ENCODE measurements around the gene RIMS3. TPM values are rescaled to one million over a fixed set of nuclear protein-coding genes. Genes with fewer than 3 reads are reported as not detected.

Gene RIMS3
- total RNA-seq, 1 experiment from 2014 or later: 19.8 TPM

DNA sequence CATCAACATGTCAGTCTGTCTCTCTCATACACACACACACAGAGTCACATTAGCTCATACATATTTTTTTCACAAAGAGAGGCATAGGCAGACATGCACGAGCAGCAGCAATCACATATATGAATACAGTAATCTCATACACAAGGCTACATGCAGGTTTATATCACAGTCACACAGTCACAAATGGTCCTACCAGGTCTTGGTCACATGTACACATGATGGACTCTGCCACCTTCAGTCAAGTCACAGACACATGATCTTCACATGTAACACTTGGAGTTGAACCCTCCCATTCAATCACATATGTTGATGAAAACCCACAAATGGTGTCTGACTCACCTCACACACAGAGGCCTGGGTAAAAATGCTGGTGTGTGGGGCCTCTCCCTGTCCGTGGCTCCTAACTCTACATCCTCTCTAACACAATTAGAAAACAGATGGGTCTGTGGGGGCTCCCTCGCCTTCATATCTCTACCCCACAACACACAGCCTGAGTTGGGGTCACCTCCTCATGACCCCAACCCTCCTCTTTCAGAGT is 27.9 kb downstream of the RIMS3 start:
- TF ChIP-seq, protein P1, sequence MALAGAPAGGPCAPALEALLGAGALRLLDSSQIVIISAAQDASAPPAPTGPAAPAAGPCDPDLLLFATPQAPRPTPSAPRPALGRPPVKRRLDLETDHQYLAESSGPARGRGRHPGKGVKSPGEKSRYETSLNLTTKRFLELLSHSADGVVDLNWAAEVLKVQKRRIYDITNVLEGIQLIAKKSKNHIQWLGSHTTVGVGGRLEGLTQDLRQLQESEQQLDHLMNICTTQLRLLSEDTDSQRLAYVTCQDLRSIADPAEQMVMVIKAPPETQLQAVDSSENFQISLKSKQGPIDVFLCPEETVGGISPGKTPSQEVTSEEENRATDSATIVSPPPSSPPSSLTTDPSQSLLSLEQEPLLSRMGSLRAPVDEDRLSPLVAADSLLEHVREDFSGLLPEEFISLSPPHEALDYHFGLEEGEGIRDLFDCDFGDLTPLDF (CRISPR knock-in tag; IDR thresholded peaks at IDR 0.05): no peak
- TF ChIP-seq ATF1 (CRISPR knock-in tag; IDR thresholded peaks at IDR 0.05) (no peak), SMAD4 (CRISPR knock-in tag; IDR thresholded peaks at IDR 0.05) (no peak), ZBTB21 (CRISPR knock-in tag; IDR thresholded peaks at IDR 0.05; ENCODE audit: borderline replicate concordance) (no peak), ZNF396 (CRISPR knock-in tag; IDR thresholded peaks at IDR 0.05; ENCODE audit: borderline replicate concordance) (no peak)
- TF ChIP-seq, protein P2, sequence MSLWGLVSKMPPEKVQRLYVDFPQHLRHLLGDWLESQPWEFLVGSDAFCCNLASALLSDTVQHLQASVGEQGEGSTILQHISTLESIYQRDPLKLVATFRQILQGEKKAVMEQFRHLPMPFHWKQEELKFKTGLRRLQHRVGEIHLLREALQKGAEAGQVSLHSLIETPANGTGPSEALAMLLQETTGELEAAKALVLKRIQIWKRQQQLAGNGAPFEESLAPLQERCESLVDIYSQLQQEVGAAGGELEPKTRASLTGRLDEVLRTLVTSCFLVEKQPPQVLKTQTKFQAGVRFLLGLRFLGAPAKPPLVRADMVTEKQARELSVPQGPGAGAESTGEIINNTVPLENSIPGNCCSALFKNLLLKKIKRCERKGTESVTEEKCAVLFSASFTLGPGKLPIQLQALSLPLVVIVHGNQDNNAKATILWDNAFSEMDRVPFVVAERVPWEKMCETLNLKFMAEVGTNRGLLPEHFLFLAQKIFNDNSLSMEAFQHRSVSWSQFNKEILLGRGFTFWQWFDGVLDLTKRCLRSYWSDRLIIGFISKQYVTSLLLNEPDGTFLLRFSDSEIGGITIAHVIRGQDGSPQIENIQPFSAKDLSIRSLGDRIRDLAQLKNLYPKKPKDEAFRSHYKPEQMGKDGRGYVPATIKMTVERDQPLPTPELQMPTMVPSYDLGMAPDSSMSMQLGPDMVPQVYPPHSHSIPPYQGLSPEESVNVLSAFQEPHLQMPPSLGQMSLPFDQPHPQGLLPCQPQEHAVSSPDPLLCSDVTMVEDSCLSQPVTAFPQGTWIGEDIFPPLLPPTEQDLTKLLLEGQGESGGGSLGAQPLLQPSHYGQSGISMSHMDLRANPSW (CRISPR knock-in tag; conservative IDR thresholded peaks at IDR 0.05; ENCODE audit: low read depth): no peak
- TF ChIP-seq, protein P3, sequence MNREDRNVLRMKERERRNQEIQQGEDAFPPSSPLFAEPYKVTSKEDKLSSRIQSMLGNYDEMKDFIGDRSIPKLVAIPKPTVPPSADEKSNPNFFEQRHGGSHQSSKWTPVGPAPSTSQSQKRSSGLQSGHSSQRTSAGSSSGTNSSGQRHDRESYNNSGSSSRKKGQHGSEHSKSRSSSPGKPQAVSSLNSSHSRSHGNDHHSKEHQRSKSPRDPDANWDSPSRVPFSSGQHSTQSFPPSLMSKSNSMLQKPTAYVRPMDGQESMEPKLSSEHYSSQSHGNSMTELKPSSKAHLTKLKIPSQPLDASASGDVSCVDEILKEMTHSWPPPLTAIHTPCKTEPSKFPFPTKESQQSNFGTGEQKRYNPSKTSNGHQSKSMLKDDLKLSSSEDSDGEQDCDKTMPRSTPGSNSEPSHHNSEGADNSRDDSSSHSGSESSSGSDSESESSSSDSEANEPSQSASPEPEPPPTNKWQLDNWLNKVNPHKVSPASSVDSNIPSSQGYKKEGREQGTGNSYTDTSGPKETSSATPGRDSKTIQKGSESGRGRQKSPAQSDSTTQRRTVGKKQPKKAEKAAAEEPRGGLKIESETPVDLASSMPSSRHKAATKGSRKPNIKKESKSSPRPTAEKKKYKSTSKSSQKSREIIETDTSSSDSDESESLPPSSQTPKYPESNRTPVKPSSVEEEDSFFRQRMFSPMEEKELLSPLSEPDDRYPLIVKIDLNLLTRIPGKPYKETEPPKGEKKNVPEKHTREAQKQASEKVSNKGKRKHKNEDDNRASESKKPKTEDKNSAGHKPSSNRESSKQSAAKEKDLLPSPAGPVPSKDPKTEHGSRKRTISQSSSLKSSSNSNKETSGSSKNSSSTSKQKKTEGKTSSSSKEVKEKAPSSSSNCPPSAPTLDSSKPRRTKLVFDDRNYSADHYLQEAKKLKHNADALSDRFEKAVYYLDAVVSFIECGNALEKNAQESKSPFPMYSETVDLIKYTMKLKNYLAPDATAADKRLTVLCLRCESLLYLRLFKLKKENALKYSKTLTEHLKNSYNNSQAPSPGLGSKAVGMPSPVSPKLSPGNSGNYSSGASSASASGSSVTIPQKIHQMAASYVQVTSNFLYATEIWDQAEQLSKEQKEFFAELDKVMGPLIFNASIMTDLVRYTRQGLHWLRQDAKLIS (CRISPR knock-in tag; IDR thresholded peaks at IDR 0.05; ENCODE audit: borderline replicate concordance): no peak
- no peaks in the 10 kb centered on the region for H3K36me3 Mint-ChIP-seq
- no peak overlapping the region for H3K4me3 Mint-ChIP-seq
- H3K4me1 Mint-ChIP-seq: no peaks in the 10 kb centered on the region
- no peaks in the 10 kb centered on the region for H3K27me3 Mint-ChIP-seq (ENCODE audit: low read depth)
- H3K9me3 Mint-ChIP-seq: no peaks in the 10 kb centered on the region
- ATAC-seq (no peak), DNase-seq (ENCODE audit: low spot score) (no peak)
- POLR2A ChIA-PET: no interaction called here
- no peak overlapping the region for H3K27ac Mint-ChIP-seq
- CTCF ChIA-PET: interaction anchor here (1.4 to 1.6 kb wide), 2 partner anchors 12 to 27 kb away, joined by 4 to 5 read pairs; partner anchors contain the start of gene RIMS3

DNA sequence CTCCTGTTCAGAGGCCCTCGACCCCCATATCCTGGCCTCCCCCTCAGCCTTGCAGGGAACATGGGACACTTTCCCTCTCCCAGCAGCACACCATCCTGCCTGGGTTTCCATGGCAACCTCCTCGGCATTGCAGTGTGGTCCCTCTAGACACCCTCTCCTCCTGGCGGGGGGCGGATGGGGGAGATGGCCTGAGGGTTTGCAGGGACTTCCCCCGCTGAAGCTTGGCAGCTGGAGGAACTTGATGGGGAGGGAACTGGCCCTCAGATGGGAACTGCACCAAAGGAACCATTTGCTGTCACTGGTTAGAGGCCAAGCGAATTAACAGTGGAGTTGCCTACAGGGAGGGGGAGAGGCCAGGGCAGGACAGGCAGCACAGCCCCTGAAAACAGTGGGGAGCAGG is 28.7 kb downstream of the RIMS3 start:
- H3K27ac Mint-ChIP-seq: no peak overlapping the region
- H3K4me1 Mint-ChIP-seq: no peaks in the 10 kb centered on the region
- POLR2A ChIA-PET: interaction anchor here (0.6 kb wide), 1 partner anchor 22 kb away, joined by 9 read pairs; no protein-coding TSS in a partner anchor
- TF ChIP-seq, protein P4, sequence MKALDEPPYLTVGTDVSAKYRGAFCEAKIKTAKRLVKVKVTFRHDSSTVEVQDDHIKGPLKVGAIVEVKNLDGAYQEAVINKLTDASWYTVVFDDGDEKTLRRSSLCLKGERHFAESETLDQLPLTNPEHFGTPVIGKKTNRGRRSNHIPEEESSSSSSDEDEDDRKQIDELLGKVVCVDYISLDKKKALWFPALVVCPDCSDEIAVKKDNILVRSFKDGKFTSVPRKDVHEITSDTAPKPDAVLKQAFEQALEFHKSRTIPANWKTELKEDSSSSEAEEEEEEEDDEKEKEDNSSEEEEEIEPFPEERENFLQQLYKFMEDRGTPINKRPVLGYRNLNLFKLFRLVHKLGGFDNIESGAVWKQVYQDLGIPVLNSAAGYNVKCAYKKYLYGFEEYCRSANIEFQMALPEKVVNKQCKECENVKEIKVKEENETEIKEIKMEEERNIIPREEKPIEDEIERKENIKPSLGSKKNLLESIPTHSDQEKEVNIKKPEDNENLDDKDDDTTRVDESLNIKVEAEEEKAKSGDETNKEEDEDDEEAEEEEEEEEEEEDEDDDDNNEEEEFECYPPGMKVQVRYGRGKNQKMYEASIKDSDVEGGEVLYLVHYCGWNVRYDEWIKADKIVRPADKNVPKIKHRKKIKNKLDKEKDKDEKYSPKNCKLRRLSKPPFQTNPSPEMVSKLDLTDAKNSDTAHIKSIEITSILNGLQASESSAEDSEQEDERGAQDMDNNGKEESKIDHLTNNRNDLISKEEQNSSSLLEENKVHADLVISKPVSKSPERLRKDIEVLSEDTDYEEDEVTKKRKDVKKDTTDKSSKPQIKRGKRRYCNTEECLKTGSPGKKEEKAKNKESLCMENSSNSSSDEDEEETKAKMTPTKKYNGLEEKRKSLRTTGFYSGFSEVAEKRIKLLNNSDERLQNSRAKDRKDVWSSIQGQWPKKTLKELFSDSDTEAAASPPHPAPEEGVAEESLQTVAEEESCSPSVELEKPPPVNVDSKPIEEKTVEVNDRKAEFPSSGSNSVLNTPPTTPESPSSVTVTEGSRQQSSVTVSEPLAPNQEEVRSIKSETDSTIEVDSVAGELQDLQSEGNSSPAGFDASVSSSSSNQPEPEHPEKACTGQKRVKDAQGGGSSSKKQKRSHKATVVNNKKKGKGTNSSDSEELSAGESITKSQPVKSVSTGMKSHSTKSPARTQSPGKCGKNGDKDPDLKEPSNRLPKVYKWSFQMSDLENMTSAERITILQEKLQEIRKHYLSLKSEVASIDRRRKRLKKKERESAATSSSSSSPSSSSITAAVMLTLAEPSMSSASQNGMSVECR (CRISPR knock-in tag; IDR thresholded peaks at IDR 0.05; ENCODE audit: borderline replicate concordance): no peak
- no peak for TF ChIP-seq SP1 (CRISPR knock-in tag; conservative IDR thresholded peaks at IDR 0.05)
- TF ChIP-seq FOXK1 (CRISPR knock-in tag; IDR thresholded peaks at IDR 0.05): no peak
- no peak for TF ChIP-seq ZNF396 (CRISPR knock-in tag; IDR thresholded peaks at IDR 0.05; ENCODE audit: borderline replicate concordance)
- no peak for TF ChIP-seq NFYB (CRISPR knock-in tag; conservative IDR thresholded peaks at IDR 0.05; ENCODE audit: low read depth)
- TF ChIP-seq NR2C2 (CRISPR knock-in tag; IDR thresholded peaks at IDR 0.05): no peak
- TF ChIP-seq GRHL2 (CRISPR knock-in tag; IDR thresholded peaks at IDR 0.05; ENCODE audit: insufficient replicate concordance, severe bottlenecking): no peak
- TF ChIP-seq, protein P1 (CRISPR knock-in tag; IDR thresholded peaks at IDR 0.05): no peak
- H3K36me3 Mint-ChIP-seq: no peaks in the 10 kb centered on the region
- CTCF ChIA-PET: interaction anchor here (1.4 kb wide), 1 partner anchor 28 kb away, joined by 4 read pairs; the partner anchor contains the start of gene RIMS3
- DNase-seq (ENCODE audit: low spot score): no peak
- no peaks in the 10 kb centered on the region for H3K9me3 Mint-ChIP-seq
- no peaks in the 10 kb centered on the region for H3K27me3 Mint-ChIP-seq (ENCODE audit: low read depth)
- ATAC-seq: no peak
- no peak overlapping the region for H3K4me3 Mint-ChIP-seq

All from WTC11 (cell line).